K562 (cell line): ENCODE results near the gene KCTD13. TPM values are rescaled to one million over a fixed set of nuclear protein-coding genes. Genes with fewer than 3 reads are reported as not detected.

Source experiments
- CBX5 ChIP-seq: IDR thresholded peaks from 2 replicates; pipeline ENCODE4 v1.6.1; 2014; ENCODE audit warnings: low read depth, borderline replicate concordance
- MITF ChIP-seq: IDR thresholded peaks from 2 replicates; pipeline ENCODE4 v1.6.1; 2014; ENCODE audit warnings: antibody characterized with exemption
- MXD1 ChIP-seq: fragments of 250-450 bp; sonication (Bioruptor Pico); IDR thresholded peaks from 2 replicates; pipeline ENCODE4 v1.8.0; 2021; ENCODE audit warnings: borderline replicate concordance, mild to moderate bottlenecking, moderate library complexity; ENCODE audit not compliant: poor library complexity, severe bottlenecking
- PBX2 ChIP-seq, 2 experiments: IDR thresholded peaks in 1 of 2; conservative IDR thresholded peaks in 1 of 2; 2 replicates each; pipeline ENCODE4 v1.6.1; 2016; ENCODE audit warnings: low read depth in 2 of 2, mild to moderate bottlenecking in 1 of 2, missing compliant biosample characterization in 1 of 2, missing genetic modification characterization in 1 of 2, moderate library complexity in 1 of 2
- PRMT5 ChIP-seq: sonication (generic); formaldehyde crosslinking; IDR thresholded peaks from 2 replicates; pipeline ENCODE4 v1.5.0; 2020; ENCODE audit warnings: missing genetic modification reagents
- SRSF9 ChIP-seq: fragments of 200-400 bp; formaldehyde crosslinking; IDR thresholded peaks from 2 replicates; pipeline ENCODE4 v1.6.1; 2017; ENCODE audit warnings: low read depth, low read length, borderline replicate concordance
- polyA plus RNA-seq, 8 experiments: library from polyadenylated mRNA; depleted of rRNA in 4 of 8; stranded (reverse) in 5 of 8; unstranded in 3 of 8; fragments of >200 nt; fragmentation: Nextera tagmentation in 2 of 8; fragmentation: Illumina TruSeq in 1 of 8; extraction: Ambion mirVana in 2 of 8; extraction: Trizol in 1 of 8; gene quantifications; 2 replicates each; pipeline versions ENCODE4 v1.2.1 to v1.2.3, GENCODE V29; 2011 to 2014; ENCODE audit warnings: inconsistent platforms in 1 of 8, missing spikeins in 1 of 8
- total RNA-seq, 7 experiments: library from RNA; depleted of rRNA in 6 of 7; stranded (reverse); fragments of >200 nt in 6 of 7; fragmentation: Illumina TruSeq in 2 of 7; extraction: Trizol in 2 of 7; gene quantifications; 2 replicates each; pipeline versions ENCODE4 v1.2.1 to v1.2.3, GENCODE V29; 2011 to 2021; ENCODE audit warnings: low replicate concordance in 1 of 7
- TF ChIP-seq, protein P1 (sequence below), 2 experiments: IDR thresholded peaks; 2 replicates each; pipeline ENCODE4 v1.6.1; 2012; ENCODE audit warnings: improper control_type of control experiment in 2 of 2, low read depth in 2 of 2, low read length in 2 of 2, borderline replicate concordance in 1 of 2
- TF ChIP-seq, protein P2 (sequence below): sonication (generic); formaldehyde crosslinking; IDR thresholded peaks from 2 replicates; pipeline ENCODE4 v1.8.0; 2022; ENCODE audit warnings: missing genetic modification reagents, mild to moderate bottlenecking, borderline replicate concordance
- TF ChIP-seq, protein P3 (sequence below): fragments of 250-450 bp; sonication (Bioruptor Pico); IDR thresholded peaks from 2 replicates; pipeline ENCODE4 v1.4.0; 2020; ENCODE audit warnings: mild to moderate bottlenecking, moderate library complexity, borderline replicate concordance
- TF ChIP-seq, protein P4 (sequence below): fragments of 250-450 bp; sonication (Bioruptor Pico); IDR thresholded peaks from 2 replicates; pipeline ENCODE4 v1.4.0; 2020; ENCODE audit warnings: mild to moderate bottlenecking

KCTD13 gene
- total and polyA plus RNA-seq, 9 of the 15 experiments (the other 6 are each of a cell fraction or from before 2014, with no cell fraction given) = 1.0 to 20.6 (median 9.8) TPM

GRCh38 chr16:29862884-29863668 is 63.0 kb downstream of the KCTD13 start, which contains the start of gene CDIPT (continued):
- TF ChIP-seq, protein P1, sequence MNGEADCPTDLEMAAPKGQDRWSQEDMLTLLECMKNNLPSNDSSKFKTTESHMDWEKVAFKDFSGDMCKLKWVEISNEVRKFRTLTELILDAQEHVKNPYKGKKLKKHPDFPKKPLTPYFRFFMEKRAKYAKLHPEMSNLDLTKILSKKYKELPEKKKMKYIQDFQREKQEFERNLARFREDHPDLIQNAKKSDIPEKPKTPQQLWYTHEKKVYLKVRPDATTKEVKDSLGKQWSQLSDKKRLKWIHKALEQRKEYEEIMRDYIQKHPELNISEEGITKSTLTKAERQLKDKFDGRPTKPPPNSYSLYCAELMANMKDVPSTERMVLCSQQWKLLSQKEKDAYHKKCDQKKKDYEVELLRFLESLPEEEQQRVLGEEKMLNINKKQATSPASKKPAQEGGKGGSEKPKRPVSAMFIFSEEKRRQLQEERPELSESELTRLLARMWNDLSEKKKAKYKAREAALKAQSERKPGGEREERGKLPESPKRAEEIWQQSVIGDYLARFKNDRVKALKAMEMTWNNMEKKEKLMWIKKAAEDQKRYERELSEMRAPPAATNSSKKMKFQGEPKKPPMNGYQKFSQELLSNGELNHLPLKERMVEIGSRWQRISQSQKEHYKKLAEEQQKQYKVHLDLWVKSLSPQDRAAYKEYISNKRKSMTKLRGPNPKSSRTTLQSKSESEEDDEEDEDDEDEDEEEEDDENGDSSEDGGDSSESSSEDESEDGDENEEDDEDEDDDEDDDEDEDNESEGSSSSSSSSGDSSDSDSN (IDR thresholded peaks at IDR 0.05; ENCODE audit: borderline replicate concordance in 1 of 2, low read depth in 2 of 2, low read length in 2 of 2) = no peak; a peak in 2 of 4 replicates
- TF ChIP-seq, protein P2, sequence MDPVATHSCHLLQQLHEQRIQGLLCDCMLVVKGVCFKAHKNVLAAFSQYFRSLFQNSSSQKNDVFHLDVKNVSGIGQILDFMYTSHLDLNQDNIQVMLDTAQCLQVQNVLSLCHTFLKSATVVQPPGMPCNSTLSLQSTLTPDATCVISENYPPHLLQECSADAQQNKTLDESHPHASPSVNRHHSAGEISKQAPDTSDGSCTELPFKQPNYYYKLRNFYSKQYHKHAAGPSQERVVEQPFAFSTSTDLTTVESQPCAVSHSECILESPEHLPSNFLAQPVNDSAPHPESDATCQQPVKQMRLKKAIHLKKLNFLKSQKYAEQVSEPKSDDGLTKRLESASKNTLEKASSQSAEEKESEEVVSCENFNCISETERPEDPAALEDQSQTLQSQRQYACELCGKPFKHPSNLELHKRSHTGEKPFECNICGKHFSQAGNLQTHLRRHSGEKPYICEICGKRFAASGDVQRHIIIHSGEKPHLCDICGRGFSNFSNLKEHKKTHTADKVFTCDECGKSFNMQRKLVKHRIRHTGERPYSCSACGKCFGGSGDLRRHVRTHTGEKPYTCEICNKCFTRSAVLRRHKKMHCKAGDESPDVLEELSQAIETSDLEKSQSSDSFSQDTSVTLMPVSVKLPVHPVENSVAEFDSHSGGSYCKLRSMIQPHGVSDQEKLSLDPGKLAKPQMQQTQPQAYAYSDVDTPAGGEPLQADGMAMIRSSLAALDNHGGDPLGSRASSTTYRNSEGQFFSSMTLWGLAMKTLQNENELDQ (CRISPR knock-in tag) = no peak
- TF ChIP-seq SRSF9 (no peak), CBX5 (no peak), PBX2 (CRISPR knock-in tag; IDR thresholded peaks at IDR 0.05; ENCODE audit: low read depth) (no peak), PBX2 (tag; conservative IDR thresholded peaks at IDR 0.05; ENCODE audit: low read depth) (no peak), MITF (no peak), MXD1 (CRISPR knock-in tag) (no peak), PRMT5 (CRISPR knock-in tag) (no peak)
- TF ChIP-seq, protein P3, sequence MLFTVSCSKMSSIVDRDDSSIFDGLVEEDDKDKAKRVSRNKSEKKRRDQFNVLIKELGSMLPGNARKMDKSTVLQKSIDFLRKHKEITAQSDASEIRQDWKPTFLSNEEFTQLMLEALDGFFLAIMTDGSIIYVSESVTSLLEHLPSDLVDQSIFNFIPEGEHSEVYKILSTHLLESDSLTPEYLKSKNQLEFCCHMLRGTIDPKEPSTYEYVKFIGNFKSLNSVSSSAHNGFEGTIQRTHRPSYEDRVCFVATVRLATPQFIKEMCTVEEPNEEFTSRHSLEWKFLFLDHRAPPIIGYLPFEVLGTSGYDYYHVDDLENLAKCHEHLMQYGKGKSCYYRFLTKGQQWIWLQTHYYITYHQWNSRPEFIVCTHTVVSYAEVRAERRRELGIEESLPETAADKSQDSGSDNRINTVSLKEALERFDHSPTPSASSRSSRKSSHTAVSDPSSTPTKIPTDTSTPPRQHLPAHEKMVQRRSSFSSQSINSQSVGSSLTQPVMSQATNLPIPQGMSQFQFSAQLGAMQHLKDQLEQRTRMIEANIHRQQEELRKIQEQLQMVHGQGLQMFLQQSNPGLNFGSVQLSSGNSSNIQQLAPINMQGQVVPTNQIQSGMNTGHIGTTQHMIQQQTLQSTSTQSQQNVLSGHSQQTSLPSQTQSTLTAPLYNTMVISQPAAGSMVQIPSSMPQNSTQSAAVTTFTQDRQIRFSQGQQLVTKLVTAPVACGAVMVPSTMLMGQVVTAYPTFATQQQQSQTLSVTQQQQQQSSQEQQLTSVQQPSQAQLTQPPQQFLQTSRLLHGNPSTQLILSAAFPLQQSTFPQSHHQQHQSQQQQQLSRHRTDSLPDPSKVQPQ (CRISPR knock-in tag) = no peak
- TF ChIP-seq, protein P4, sequence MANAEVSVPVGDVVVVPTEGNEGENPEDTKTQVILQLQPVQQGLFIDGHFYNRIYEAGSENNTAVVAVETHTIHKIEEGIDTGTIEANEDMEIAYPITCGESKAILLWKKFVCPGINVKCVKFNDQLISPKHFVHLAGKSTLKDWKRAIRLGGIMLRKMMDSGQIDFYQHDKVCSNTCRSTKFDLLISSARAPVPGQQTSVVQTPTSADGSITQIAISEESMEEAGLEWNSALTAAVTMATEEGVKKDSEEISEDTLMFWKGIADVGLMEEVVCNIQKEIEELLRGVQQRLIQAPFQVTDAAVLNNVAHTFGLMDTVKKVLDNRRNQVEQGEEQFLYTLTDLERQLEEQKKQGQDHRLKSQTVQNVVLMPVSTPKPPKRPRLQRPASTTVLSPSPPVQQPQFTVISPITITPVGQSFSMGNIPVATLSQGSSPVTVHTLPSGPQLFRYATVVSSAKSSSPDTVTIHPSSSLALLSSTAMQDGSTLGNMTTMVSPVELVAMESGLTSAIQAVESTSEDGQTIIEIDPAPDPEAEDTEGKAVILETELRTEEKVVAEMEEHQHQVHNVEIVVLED (CRISPR knock-in tag) = no peak
